T-helper 9 cell (primary cell): ENCODE measurements around the gene KIF5C.

Experiments used
- DNase-seq: peaks from one replicate; pipeline ENCODE4 v3.0.0-alpha.2; 2020

KIF5C gene

DNA sequence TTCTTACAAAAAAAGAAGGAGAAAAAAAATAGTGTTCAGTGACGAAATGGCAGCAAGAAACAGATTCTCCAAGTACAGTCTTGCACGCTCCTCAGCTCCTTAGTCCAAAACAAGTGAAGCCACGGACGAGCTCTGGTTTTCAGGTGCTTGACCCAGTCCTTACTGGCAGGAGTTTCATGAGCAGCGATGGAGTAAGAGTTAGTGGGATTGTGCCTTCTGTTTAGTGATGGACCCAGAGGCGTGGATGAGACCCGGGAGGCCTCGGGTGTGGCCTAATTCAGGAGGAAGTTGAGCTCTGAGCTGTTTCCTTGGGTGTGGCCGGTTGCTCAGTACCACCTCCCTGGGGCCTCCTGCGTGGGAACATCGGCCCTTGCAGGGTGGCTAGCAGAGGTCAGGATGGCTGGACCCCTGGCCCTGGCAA is 52.0 kb downstream of the KIF5C start:
- DNase-seq, result peak; percentile 10

DNA sequence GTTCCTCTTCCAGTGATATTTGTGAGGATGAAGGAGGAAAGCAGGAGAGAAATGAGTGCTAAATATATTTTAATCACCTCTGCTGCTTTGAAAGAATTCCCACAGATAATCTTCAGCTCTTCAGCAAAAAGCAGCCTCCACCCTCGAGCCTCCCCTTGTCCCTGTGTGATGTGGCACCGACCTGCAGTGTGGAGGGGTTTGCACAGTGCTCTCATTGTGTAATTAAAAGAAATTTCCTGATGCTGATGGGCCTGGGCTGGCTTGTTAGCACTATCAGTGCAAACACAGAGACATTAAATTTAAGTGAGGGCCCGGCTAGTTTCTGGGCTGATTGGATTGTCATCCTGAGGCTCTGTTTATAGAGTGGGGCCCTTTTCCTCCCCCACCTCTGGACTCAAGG is 53.4 kb downstream of the KIF5C start:
- DNase-seq, result no peak

DNA sequence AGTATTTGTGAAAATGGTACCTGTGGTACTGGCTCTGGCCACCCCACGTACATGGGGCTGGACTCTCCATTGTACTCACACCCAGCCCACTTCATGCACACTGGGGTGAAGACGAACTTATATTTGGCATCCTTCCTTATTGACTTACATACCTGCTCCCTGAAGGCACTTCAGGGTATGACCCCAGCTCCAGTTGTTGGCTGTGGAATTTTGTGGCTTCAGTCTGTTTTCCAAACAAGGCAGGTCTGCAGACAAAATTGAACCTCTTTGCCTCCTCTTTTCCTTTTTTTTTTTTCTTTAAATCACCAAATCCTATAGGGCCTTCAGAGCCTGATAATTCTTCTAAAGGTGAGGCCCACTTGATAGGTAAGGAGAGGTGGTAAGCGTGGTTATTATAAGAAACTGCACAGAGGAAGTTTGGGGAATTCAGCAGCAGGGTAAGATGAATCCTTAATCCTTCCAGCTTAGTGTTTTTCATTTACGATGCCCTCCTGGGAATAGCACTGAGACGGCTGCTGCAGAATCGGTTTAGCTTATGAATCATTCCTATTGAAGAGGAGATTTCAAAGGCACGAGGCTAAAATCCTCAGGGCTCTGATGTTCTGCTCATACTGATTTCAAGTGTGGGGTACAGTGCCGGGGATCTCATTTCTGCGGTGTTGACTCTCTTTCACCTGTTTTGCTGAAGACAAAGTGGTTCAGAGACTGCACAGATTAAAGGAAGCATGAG is 55.2 kb downstream of the KIF5C start:
- no peak for DNase-seq

DNA sequence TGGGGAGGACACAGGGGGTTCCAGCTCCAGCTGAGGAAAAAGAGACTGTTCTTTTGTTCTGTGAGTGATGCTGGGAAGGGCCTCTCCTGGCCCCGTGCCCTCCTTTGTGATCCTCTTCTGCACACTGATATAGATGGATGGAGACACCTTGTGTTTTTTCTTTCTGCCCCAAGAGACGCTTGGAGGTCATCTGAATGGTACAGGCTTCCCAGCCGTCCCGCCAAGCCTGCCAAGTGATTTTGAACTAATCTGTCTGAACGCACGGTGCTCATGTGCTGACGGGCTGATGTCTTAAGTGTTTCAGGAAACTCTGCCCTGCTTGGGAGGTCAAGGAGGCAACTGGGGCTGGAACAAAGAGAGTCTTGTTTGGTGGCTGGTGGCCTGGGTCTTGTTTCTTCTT is 57.5 kb downstream of the KIF5C start:
- no peak for DNase-seq

DNA sequence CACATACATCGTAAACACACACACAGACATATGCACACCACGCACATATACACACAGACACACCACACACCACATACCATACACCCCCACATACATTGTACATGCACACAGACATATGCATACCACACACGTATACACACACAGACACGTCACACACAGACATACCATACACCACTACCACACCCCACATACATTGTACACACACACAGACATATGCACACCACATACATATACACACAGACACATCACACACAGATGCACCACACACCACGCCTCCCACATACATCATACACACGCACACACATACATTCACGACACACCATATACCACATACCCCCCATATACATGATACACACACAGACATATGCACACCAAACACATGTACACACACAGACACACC is 58.4 kb downstream of the KIF5C start:
- no peak for DNase-seq

DNA sequence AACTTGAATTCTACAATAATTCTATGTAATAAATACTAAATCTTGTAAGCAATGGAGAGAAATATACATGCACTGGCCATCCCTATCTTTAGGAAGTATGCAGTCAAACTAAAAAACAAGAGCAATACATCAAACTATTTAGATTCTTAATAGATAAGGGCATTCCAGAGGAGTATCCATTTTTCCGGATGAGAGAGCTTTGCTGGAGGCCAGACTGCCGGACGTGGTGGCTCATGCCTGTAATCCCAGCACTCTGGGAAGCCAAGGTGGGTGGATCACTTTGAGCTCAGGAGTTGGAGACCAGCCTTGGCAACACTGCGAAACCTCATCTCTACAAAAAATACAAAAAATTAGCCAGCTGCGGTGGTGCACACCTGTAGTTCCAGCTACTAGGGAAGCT is 60.8 kb downstream of the KIF5C start:
- DNase-seq, result no peak

DNA sequence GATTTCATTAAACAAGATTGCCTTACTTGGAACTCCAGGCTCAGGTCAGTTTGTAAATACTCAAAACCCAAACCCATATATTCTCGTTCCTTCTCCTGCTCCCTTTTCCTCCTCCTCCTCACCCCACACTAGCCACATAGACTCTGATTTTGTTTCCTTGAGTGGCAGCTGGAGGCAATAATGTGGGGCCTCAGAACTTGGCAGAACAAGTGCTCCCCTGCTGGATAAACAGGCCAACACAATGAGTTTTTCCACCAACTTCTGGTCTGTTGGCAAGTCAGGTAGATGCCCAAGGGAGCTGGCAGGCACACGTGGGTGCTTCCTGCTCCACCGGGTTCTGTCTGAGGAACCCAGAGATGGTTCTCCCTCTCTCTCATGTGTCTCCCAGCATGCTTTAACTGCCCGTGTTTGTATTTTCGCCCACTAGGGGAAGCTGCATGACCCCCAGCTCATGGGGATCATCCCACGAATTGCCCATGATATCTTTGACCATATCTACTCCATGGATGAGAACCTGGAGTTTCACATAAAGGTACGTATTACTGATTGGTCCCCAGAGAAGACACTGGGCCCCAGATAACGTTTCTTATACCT is 61.9 kb downstream of the KIF5C start:
- DNase-seq, result no peak

DNA sequence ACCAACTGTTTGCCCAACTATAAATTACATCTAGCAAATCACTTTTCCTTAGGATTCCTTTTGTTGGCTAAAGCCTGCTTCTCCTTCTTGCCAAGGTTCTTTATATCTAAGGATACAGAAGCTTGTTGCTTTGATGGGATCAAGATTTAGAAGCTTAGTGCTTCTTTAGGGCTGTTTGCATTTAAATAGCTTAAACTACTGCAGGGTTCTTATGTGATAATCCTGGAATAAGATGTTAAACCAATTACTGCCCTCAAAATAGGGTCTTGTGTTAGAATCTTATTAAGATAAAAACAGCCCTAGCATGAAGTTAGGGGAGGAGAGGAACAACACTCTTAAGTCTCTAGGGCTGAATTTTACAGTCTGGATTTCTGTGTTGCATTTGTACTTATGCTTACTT is 64.2 kb downstream of the KIF5C start:
- DNase-seq, result no peak

DNA sequence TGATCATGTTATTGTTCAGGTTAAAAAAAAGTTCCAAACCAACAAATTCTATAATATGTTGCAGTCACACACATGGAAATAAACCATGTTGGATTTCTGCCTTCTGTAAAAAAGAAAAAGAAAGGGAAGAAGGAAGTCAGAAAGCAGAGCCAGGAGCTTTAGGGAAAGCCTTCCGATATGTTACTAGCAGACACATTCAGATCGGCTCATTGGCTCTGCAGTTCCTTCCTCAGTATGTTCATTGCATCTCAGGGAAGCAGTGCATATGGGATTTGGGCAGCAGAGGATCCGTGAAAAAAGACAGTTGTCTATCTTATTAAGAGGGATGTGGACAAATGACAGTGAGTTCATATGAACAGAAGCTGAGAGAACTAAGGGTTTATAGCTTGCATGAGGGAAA is 68.1 kb downstream of the KIF5C start:
- no peak for DNase-seq

DNA sequence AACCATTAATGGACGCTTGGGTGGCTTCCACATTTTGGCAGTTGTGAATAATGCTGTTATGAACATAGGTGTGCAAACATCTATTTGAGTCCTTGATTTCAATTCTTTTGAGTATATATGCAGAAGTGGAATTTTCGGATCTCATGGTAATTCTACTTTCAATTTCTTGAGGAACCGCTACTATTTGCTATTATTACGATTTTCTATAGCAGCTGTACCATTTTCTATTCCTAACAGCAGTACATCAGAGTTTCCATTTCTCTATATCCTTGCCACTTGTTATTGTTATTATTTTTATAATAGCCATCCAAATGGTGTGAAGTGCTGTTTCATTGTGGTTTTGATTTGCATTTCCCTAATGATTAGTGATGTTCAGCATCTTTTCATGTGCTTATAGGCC is 69.5 kb downstream of the KIF5C start:
- no peak for DNase-seq

DNA sequence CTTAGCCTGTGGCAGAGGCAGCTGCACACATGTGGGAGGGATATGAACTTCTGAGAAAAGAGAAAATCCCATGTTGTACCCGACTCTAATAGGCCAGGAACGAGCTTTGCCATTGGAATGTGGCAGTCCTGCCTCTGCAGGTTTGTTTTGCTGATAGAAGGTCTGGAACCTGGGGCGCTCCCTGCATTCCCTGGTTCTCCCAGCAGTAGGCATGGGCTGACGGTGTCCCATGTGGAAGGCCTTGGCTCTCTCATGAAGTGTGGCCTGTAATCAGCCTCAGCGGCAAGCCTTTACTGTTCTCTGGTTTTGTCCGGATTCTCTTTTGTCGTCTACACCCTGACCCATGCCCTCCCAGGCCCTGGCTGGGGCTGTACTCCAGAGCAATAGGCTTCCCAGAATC is 72.3 kb downstream of the KIF5C start:
- no peak for DNase-seq

DNA sequence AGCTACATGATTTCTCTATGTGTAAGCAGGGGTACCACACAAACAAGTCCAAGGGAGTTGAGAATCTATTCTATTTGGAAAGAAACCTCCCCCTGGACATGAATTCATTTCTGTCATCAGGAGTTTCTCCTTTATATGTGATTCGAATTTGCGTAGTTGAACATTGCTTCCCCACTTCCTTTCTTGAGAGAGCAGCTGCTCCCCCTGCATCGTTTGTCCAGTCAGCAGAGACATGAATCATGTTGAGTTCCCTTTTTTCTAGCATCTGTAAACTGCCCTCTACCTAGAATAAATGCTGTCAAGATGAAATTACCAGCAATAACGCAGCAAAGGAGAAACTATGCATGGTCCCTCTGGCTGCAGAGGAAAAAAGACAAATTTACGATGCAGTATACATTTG is 73.8 kb downstream of the KIF5C start:
- DNase-seq, result no peak

DNA sequence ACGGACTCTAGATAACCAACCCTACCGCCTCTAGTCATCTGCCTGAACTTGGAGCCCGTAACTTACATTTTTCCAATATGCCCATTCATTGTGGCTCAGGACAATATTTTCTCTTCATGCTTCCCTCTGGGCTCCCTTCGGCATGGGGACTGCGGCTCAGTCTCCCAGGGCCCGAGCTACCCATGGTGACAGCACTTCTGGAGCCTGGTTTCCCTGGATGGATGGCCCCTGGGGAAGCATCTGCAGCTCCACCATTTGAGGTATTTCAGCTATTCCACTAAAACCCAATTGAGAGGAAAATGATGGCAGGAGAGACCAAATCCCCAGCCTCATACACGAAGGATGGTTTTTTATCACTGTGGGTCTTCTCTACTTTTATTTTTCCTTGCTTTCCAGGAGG is 74.3 kb downstream of the KIF5C start:
- DNase-seq, result no peak

DNA sequence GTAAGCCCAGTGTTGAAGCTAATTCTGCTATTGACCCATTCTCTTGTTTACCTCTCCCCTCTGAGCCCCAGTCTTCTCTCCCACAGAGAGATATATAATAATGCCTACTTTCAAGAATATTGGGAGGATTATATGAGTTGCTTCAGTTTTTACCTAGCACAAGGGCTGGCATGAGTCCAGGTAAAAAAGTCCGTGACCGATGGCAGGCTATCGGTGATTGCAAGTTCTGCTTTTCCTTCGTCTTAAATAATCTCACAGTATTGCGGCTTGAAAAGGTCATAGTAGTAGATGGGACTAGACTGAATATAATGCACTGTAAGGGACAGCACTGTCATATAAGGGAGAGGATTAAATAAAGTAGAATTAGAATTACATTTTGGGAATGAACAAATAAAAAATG is 77.6 kb downstream of the KIF5C start:
- DNase-seq, result no peak

DNA sequence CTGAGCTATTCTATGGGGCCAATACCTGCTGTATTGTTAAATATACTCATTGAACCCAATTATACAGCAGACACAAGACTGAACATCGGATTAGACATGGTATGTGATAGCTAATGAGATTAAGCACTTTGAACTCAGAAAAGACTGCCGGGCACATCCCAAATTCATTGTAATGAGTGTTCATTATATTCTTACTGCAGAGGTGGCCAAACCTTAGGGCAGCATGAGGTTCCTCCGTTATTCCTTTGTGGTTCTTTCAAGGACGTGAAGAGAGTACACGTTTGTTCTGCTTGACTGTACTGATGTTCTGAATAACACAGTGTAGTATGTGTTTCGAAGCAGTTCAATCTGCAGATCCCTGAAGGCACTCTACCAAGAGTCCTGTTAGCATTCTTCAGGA is 78.4 kb downstream of the KIF5C start:
- DNase-seq, result no peak

DNA sequence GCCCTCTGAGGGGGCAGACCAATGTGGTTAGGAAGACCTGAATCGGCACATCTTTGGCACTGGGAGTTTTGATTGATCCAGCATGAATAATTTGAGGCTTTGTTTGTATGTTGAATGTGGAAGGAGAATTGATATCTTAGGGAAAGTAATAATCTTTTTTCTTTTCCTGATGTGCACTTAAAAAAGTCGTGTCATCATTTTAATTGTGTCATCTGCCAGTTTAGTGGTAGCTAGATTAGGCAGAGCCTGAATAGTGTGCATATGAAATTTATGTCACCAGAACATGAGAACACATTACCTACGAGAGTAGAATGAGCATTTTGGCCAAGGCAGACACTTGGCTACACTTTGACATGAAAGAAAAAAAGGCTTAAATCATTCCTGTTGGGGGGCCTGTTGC is 79.5 kb downstream of the KIF5C start:
- no peak for DNase-seq

DNA sequence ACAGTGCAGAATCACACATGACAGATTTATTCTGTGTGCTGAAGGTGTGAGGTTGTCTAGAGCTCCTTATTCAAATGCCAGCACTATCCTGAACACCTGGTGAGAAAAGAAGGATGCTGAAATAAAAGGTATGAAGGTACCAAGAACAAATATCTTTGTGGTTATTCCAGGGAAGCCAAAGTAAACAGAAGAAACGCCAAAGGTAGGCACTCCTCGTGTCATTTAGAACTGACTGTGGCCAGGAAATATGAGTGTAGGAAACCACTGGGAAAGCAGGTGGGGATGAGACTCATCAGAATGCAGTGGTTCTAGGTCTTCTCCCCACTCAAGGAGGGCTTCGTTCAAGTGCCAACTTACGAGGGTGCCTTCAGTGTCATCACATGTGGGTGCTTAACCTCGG is 80.8 kb downstream of the KIF5C start:
- DNase-seq, result no peak

DNA sequence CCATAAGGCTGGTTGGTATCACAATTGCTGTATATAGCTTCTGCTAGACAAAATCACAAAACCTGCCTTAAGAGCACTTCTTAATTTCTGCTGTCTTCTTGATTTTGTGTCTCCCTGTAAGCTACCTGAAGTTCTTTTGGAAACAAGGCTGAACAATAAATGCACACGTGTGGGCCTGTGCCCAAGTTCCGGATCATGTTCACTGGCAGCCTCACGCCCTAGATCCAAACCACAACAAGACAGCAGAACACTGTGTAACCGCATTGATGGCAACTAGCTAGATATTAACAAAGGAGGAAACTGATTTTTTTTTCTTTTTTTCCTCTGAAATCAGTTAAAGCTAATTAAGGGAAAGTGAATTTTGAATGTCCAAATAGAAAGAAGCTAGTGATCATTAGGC is 82.0 kb downstream of the KIF5C start:
- DNase-seq, result no peak

DNA sequence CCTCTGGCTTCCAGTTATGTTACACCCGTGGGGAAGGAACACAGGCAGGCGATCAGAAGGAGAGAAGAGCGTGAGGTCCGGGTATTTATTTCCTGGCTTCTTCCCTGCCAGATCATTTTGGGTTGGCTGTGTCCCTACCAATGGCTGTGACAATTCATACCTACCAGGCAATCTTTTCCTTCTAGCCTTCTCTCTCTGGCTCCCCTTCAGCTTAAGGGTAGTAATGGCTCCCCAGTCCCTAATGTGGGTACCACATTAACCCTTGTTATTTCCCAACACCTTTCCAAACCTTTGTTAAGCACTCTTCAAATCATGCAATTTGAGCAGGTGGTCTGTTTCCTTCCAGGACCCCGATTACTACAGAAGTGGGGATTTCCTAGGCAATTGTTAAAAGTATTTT is 84.7 kb downstream of the KIF5C start:
- no peak for DNase-seq

DNA sequence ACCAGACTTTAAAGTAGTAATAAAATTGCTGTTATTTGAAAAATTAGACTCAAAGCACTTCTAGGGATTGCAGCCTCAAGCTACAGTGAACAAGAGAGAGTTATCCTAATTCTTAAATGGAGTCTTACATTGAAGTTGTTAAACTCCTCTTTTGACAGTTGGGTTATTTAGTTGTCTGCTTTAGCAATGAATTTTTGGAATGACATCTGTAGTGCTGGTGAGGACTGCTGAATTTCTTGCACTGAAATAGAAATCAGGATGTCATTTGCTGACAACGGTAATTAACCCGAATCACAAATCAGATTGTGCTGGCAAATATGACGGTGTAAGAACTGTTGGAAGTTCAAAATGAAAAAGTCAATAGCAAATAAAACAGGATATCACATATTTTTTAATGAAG is 85.5 kb downstream of the KIF5C start:
- no peak for DNase-seq

DNA sequence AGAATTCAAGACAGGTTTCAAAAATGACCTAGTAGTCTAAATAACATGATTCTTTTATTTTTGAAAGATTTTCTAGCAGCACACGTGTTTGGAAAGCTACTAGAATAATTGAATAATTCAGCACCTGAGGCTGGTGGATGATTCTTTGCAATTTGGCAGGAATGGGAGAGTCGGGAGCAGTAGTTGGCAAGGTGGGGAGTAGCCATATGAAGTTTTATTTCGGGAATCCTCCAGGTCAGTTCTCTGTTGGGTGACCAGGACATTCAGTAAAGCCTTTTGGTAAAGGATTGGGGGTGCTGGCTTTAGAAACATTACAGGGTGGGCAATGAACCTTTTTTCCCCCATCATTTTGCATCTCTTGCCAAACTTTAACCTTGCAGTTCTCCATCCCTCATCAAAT is 88.4 kb downstream of the KIF5C start:
- no peak for DNase-seq

DNA sequence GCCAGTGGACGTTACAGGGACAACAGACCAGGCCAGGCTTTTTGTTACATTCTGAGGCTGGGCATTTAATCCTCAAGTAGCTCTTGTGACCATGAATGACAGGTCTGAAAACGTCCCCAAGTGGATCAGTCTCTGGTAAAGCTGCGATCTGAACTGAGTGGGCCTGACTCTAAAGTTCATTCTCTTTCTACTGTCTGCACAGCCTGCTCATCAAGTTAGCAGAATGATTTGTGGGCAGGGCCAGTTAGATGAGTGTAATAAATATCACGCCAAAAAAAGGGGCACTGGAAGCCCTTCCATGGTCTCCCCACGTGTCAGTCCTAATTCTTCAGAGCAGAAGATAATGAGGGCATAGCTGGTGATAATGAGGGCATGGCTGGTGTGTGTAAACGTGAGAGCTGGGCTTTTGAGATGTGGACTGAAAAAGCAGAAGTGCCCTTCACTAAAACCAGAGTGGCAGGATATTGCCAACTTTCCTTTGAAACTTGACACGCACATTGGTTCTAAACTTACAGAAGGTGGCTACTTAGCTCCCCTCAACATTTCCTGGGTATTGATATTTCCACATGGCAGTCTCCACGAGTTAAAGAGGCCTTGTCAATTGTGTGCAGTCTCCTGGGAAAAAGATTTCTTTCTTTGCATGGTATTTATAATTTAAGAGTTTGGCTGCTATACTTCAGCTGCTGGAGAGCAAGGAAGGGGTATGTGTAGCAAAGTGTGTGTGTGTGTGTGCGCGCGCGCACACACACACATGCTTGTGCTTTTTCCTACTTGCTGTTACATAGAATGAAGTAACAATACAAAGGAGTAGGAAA is 90.8 kb downstream of the KIF5C start:
- no peak for DNase-seq

DNA sequence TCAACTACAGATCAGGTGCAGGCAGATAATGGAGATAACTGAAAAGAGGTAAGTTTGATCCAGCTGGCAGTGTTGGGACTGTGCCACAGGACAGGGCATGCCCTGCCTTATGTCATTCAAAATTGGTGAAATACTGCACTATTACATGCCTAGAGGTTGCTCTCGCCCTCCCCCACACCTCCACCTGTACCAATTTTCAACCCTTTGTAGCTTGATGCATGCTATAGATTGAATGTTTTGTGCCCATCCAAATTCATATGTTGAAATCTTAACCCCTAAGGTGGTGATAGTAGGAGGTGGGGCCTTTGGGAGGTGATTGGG is 91.4 kb downstream of the KIF5C start:
- DNase-seq, result no peak

DNA sequence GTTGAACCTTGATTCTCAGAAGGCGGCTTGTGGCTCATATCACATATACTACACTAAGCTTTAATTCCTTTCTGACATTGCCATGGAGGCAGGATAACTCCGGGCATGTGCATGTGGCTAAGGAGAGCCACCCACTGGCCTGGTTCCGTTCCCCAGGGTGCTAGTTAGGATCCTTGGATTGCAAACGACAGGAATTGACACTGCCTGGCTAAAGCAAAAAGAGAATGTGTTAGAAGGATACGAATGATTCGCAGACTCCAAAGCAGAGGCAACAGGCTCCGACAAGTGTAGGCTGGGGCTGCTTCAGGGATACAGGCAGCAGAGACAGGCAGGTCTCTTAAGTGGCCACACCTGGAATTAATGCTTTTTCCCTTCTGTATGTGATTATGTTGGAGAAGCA is 92.0 kb downstream of the KIF5C start:
- DNase-seq, result no peak
